Body of pancreas (tissue), 4 donors: ENCODE results near the gene TGFBRAP1.

Source experiments
- POLR2A ChIP-seq, 3 donors: fragments of 450-650 bp; IDR thresholded peaks; one replicate each; pipeline ENCODE4 v1.6.1; 2016; ENCODE audit warnings: antibody characterized with exemption in 3 of 3, mild to moderate bottlenecking in 2 of 3
- TF ChIP-seq, protein P1 (sequence below), 7 experiments: fragments of 450-650 bp in 4 of 7; fragments of 200-600 bp in 3 of 7; sonication (generic) in 3 of 7; IDR thresholded peaks; one replicate each; pipeline ENCODE4 v1.5.1; 2016 to 2019; ENCODE audit warnings: antibody characterized with exemption in 7 of 7

GRCh38 chr2:105334211-105334610 is 4.7 kb upstream of the TGFBRAP1 start:
- TF ChIP-seq, protein P1, sequence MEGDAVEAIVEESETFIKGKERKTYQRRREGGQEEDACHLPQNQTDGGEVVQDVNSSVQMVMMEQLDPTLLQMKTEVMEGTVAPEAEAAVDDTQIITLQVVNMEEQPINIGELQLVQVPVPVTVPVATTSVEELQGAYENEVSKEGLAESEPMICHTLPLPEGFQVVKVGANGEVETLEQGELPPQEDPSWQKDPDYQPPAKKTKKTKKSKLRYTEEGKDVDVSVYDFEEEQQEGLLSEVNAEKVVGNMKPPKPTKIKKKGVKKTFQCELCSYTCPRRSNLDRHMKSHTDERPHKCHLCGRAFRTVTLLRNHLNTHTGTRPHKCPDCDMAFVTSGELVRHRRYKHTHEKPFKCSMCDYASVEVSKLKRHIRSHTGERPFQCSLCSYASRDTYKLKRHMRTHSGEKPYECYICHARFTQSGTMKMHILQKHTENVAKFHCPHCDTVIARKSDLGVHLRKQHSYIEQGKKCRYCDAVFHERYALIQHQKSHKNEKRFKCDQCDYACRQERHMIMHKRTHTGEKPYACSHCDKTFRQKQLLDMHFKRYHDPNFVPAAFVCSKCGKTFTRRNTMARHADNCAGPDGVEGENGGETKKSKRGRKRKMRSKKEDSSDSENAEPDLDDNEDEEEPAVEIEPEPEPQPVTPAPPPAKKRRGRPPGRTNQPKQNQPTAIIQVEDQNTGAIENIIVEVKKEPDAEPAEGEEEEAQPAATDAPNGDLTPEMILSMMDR (IDR thresholded peaks at IDR 0.05): no peak
- no peak for TF ChIP-seq POLR2A (IDR thresholded peaks at IDR 0.05)
